Measurements from ENCODE around the gene PLCB1. TPM values are rescaled to one million over a fixed set of nuclear protein-coding genes. Genes with fewer than 3 reads are reported as not detected.

The PLCB1 gene
- total and polyA plus RNA-seq, 4 donors, result 1.6 to 43.8 (median 6.1) TPM

DNA sequence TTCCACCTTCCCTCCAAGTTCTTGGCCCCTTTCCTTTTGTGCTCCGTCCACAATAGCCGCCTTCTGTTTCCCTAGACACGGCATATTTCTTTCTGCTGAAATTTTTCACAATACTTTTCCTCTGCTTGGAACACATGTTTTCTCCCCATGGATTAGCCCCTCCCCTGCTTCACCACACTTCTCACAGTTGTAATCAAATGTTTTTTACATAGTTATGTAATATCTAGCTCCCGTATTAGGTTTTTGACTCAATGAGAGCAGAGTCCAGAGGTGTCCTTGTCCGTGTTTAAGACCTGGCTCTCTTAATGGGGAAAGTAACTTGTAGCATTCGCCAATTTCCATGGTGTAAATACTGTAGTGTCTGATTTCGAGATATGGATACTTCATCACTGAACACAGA lies 34.7 kb downstream of the PLCB1 start:
- 94% methylated on average over 7 of the region's 7 CpGs for WGBS, 2 donors
- H3K9me3 ChIP-seq (ENCODE audit: control insufficient read depth in 4 of 4, insufficient read depth in 3 of 4, low read length in 3 of 4), result no peaks in the 10 kb centered on the region
- DNase-seq (no peak), ATAC-seq (ENCODE audit: insufficient read depth, low FRiP score) (no peak)
- H3K27ac ChIP-seq (ENCODE audit: low read depth in 1 of 2, low read length in 1 of 2), result no peak overlapping the region
- no peaks in the 10 kb centered on the region for H3K27me3 ChIP-seq (ENCODE audit: control insufficient read depth in 3 of 3, insufficient read depth in 3 of 3, low read length in 2 of 3)
- H3K4me3 ChIP-seq, result no peak overlapping the region
- H3K9ac ChIP-seq (ENCODE audit: insufficient read depth in 1 of 2, low read length in 2 of 2), result no peak overlapping the region
- no peaks in the 10 kb centered on the region for H3K36me3 ChIP-seq (ENCODE audit: control insufficient read depth in 4 of 4, insufficient read depth in 4 of 4, low read length in 4 of 4)
- TF ChIP-seq, protein P1, sequence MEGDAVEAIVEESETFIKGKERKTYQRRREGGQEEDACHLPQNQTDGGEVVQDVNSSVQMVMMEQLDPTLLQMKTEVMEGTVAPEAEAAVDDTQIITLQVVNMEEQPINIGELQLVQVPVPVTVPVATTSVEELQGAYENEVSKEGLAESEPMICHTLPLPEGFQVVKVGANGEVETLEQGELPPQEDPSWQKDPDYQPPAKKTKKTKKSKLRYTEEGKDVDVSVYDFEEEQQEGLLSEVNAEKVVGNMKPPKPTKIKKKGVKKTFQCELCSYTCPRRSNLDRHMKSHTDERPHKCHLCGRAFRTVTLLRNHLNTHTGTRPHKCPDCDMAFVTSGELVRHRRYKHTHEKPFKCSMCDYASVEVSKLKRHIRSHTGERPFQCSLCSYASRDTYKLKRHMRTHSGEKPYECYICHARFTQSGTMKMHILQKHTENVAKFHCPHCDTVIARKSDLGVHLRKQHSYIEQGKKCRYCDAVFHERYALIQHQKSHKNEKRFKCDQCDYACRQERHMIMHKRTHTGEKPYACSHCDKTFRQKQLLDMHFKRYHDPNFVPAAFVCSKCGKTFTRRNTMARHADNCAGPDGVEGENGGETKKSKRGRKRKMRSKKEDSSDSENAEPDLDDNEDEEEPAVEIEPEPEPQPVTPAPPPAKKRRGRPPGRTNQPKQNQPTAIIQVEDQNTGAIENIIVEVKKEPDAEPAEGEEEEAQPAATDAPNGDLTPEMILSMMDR (IDR thresholded peaks at IDR 0.05; ENCODE audit: control extremely low read depth, extremely low read depth), result no peak
- H3K4me1 ChIP-seq (ENCODE audit: control insufficient read depth in 5 of 5, insufficient read depth in 5 of 5, low read length in 5 of 5), result peaks cover 0 to 1% (median 0%) of the 10 kb centered on the region in 5 donors

DNA sequence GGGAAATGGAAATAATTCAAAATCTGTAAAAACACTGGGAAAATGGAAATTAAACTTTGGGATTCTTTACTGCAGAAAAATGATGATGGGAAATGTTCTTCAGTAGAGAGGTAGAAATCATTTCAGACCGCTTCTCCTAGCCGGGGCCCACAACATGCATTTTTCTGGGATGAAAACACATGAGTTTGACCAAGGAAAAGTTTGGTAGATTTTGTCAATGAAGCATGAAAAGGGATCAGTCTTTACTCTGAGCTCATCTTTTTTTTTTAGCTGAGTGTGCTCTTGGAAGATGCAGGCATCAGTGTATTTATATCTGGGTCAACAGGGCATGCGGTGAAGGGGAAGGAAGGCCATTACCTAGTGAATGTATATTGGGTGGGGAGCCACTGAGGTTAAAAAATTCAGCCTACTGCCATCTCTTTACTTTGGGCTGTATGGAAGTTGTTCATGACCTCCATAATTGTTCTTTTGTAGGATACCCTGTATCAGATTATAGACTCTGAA lies 36.8 kb downstream of the PLCB1 start:
- TF ChIP-seq, protein P1 (IDR thresholded peaks at IDR 0.05; ENCODE audit: control extremely low read depth, extremely low read depth), result no peak
- whole genome bisulfite sequencing, 2 donors, result 91 to 93% methylated on average over 3 of the region's 3 CpGs
- Histone ChIP-seq H3K36me3 (ENCODE audit: control insufficient read depth in 4 of 4, insufficient read depth in 4 of 4, low read length in 4 of 4) (no peaks in the 10 kb centered on the region), H3K9me3 (ENCODE audit: control insufficient read depth in 4 of 4, insufficient read depth in 3 of 4, low read length in 3 of 4) (no peaks in the 10 kb centered on the region), H3K27me3 (ENCODE audit: control insufficient read depth in 3 of 3, insufficient read depth in 3 of 3, low read length in 2 of 3) (no peaks in the 10 kb centered on the region), H3K9ac (ENCODE audit: insufficient read depth in 1 of 2, low read length in 2 of 2) (no peak overlapping the region), H3K27ac (ENCODE audit: low read depth in 1 of 2, low read length in 1 of 2) (no peak overlapping the region), H3K4me3 (no peak overlapping the region), H3K4me1 (ENCODE audit: control insufficient read depth in 5 of 5, insufficient read depth in 5 of 5, low read length in 5 of 5) (no peaks in the 10 kb centered on the region)
- ATAC-seq (ENCODE audit: insufficient read depth, low FRiP score) (no peak), DNase-seq (no peak)

DNA sequence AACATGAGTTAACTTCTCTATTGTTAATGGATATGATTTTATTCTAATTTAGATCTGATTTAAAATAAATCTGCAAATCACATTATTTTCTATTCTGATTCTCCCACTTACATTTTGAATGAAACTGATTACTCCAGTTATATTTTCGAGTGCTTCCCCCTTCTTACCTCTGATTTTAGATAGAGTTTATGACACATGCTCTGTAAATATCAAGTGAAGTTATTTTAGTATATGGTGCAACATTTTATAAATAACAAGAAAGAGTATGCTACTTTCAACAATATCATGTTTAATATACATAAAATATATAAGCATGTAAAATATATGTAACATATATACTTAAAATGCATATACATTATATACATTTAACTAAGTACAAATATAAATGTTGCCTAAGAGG lies 38.9 kb downstream of the PLCB1 start:
- no peak overlapping the region for H3K27ac ChIP-seq (ENCODE audit: low read depth in 1 of 2, low read length in 1 of 2)
- no peaks in the 10 kb centered on the region for H3K9me3 ChIP-seq (ENCODE audit: control insufficient read depth in 4 of 4, insufficient read depth in 3 of 4, low read length in 3 of 4)
- ATAC-seq (ENCODE audit: insufficient read depth, low FRiP score) (no peak), DNase-seq (no peak)
- TF ChIP-seq, protein P1 (IDR thresholded peaks at IDR 0.05; ENCODE audit: control extremely low read depth, extremely low read depth), result no peak
- H3K4me3 ChIP-seq, result no peak overlapping the region
- H3K27me3 ChIP-seq (ENCODE audit: control insufficient read depth in 3 of 3, insufficient read depth in 3 of 3, low read length in 2 of 3), result no peaks in the 10 kb centered on the region
- no peaks in the 10 kb centered on the region for H3K4me1 ChIP-seq (ENCODE audit: control insufficient read depth in 5 of 5, insufficient read depth in 5 of 5, low read length in 5 of 5)
- 83 to 87% methylated on average over 1 of the region's 1 CpG for WGBS, 2 donors
- H3K36me3 ChIP-seq (ENCODE audit: control insufficient read depth in 4 of 4, insufficient read depth in 4 of 4, low read length in 4 of 4), result no peaks in the 10 kb centered on the region
- no peak overlapping the region for H3K9ac ChIP-seq (ENCODE audit: insufficient read depth in 1 of 2, low read length in 2 of 2)

DNA sequence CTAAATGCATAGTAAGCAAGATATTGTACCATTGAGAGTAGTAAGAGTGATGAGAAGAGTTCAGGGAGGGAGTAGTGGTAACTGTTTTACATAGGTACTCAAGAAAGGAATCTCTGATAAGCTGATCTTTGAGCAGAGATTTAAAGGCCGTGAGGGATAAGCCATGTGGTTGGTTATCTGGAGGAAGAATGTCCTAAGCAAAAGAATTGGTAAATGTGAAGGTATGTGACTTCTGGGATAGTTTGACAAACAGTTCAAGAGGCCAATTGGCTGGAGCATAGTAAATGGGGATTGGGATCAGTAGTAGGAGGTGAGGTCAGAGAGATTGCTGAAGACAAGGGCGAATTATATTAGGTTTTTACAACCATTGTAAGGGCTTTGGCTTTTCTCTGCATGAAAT lies 40.1 kb downstream of the PLCB1 start:
- H3K9ac ChIP-seq (ENCODE audit: insufficient read depth in 1 of 2, low read length in 2 of 2), result no peak overlapping the region
- WGBS, 2 donors, result 86 to 93% methylated on average over 2 of the region's 2 CpGs
- no peaks in the 10 kb centered on the region for H3K9me3 ChIP-seq (ENCODE audit: control insufficient read depth in 4 of 4, insufficient read depth in 3 of 4, low read length in 3 of 4)
- ATAC-seq (ENCODE audit: insufficient read depth, low FRiP score) (no peak), DNase-seq (no peak)
- no peak overlapping the region for H3K27ac ChIP-seq (ENCODE audit: low read depth in 1 of 2, low read length in 1 of 2)
- H3K4me3 ChIP-seq, result no peak overlapping the region
- H3K27me3 ChIP-seq (ENCODE audit: control insufficient read depth in 3 of 3, insufficient read depth in 3 of 3, low read length in 2 of 3), result no peaks in the 10 kb centered on the region
- no peaks in the 10 kb centered on the region for H3K36me3 ChIP-seq (ENCODE audit: control insufficient read depth in 4 of 4, insufficient read depth in 4 of 4, low read length in 4 of 4)
- TF ChIP-seq, protein P1 (IDR thresholded peaks at IDR 0.05; ENCODE audit: control extremely low read depth, extremely low read depth), result no peak
- H3K4me1 ChIP-seq (ENCODE audit: control insufficient read depth in 5 of 5, insufficient read depth in 5 of 5, low read length in 5 of 5), result no peaks in the 10 kb centered on the region
